SKM-1 (cell line): Measurements from ENCODE around the gene COL2A1.

Experiments
- DNase-seq: peaks from one replicate; lab custom pipeline; 2025; ENCODE audit not compliant: unreplicated experiment; lab: John Stamatoyannopoulos, UW

Gene COL2A1

GRCh38 chr12:48031135-48031960 lies 27.1 kb upstream of the COL2A1 start:
- no peak for DNase-seq

- DNase-seq, result no peak
These were observed 25.9 kb upstream of the COL2A1 start for GRCh38 chr12:48030173-48030650.

GRCh38 chr12:48029491-48030172 lies 25.4 kb upstream of the COL2A1 start:
- peak; percentile 32 for DNase-seq

DNA sequence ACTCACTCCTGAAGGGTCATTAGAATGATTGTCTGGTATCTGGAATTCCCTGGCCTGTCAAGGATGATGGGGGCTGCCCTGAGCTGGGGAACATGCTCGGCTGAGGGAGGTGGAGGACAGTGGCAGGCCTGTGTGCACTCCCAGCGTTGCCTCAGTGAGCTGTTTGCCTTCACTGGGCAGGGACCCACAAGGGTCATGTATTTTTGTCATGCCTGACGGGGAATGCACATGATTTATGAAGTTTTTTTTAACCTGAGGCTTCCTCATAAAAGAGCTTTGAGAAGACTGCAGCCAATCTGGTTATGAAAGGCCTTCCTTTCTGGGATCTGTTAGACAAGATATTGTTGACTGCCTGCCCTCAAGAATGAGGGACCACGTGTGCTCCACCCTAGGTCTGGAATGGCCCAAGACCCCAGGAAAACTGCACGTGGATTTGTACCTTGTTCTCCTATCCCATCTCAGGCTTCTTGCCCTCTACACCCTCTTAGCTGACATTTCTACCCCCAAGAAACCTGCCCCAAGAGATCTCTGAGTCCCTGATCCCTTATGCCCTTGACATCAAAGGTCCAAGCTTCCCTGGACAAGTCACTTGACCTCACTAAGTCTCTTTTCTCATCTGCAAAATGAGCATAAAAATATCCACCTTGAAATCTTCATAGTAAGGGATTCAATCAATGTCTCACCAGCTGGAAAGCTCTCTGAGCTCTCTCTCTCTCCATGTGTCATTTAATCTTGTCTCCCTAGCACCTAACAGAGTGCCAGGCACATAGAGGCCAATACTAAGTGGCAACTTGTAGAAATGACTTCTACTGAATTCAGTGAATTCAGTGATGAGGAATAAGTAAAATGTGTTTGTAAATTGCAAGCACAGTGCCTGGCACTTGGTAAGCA lies 24.5 kb upstream of the COL2A1 start:
- DNase-seq, result no peak

DNA sequence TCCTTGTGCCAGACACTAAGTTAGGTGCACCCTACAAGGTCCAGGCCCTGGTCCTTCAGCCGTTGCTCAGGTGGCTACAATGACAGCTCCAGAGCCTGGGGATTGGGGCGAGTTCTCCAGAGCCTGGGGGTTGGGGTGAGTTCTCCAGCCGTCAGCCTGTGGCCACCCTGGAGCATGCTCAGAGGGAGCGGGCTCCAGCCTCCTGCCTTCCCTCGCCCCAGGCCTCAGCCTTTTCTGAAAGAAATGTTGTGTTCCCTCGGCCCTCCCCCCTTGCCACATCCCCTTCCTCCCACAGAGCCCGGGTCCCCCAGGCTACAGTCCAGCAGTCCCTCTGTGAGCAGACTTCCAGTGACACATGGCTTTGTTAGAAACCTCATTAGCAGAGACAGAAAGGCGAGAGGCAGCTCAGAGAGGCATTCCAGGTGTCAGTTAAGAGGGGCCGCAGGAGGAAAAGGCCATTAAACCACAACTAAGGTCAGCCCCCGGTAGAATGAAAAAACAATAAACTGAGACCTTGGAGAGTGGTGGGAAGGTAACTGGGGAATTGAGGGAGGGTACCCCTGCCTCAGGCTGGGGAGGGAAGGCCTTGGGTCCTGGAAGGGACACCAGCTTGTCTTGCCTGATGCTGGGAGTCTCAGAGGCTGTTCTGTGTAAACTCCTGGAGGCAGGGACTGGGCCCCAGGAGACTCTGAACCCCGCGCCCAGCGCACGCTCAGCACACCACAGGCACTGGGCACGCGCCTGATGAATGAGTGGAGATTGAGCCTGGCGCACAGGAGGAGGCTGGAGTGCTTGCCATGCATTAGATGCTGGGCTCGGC lies 23.1 kb upstream of the COL2A1 start:
- no peak for DNase-seq

DNA sequence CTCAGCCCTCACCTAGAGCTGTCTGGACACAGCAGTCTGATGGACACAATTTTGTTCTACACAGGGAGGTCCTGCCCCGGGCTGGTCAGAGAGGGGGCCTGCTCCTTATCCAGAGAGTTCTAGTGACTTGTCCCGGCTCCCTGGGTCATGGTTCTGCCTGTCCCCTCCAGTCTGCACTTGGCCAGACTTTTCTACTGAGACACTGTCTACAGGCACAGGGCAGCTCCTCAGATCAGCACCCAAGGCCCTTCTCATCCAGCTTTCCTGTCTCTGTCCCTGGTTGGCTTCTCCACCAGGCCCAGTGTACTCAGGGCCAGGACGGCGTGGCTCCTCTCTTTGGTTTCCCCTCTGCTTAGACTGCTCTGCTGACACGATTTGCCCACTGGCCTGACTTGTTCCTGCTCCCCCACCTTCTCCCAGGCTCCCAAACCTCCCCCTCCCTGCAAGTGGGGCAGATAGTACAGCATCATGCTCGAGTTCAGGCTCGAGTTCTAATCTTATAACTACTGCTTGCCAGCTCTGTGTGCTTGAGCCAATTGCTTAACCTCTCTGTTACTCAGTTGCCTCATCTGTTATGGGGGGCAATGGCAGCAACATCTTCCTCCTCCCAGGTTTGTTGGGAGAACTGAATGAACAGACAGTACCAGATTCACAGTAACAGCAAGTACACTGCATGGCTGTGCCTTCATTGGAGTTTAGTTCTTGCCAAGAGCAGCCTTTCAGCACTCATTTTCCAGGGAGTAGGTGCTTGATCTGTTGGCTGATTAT lies 22.0 kb upstream of the COL2A1 start:
- no peak for DNase-seq

GRCh38 chr12:48025281-48025680 lies 21.0 kb upstream of the COL2A1 start:
- no peak for DNase-seq

DNA sequence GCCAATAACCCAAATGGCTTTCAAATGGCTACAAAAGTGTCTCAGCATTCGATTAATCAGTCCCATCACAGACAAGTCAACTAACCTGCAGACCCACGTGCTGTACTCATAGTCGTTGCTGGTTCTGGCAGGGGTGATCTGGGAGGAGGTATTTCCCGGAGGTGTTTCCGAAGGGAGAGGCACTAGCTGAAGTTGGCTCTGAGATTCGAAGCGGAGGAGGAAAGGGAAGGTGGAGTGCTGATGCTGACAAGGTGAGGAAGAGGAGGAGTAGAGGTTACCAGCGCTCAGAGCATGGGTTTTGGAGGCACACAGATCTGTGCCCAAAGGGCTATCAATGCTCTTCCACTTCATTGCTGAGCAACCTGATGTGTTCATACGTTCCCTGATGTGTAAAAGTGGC lies 20.5 kb upstream of the COL2A1 start:
- no peak for DNase-seq

DNA sequence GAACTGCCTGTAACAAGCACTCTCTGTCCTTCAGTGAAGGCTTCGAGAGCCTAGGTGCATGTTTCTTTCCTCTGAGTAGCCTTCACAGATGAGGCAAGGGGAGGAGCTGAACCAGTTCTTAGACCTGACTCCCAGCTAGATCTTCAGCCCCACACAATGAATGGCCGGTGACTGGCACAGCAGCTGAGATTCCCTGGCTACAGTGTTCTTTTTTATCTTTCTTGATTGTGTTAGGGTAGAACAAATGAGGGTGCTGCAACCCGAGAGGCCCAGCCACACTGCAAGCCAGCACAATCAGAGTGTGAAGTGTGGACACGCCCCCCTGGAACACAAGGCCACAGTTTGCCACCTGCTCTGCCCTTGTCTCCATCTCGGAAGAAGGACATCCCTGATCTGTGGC lies 19.1 kb upstream of the COL2A1 start:
- no peak for DNase-seq

DNA sequence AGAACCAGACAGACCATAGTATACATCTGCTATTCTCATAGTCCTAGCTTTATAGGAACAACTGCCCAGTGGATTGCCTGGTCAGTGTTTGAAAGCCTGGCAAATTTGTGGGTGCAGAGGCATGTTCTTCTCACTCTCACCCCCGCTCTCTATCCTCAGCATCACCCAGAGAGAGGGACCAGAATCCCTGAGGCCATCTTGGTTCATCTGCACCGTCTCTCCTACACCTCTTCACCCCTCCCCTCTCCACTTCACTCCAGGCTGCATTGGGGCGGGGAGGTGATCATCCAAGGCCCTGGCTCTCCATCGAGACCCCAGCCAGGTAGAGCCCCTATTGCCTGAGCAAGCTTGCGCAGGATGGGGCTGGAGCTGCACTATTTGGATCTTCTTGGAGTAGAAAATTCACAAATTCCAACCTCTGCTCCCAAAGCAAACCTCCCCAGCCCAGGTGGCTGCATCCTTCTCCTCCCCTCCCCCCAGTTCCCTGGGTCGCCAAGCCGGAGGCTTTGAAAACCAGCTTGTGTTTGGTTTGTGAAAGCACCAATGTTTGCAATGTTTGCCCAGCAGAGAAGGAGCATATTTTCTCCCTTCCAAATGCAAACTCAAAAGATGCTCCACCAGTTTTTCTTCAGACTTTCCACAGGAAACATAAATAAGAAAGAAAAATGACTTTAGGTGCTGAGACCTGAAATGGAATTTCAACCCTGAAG lies 18.6 kb upstream of the COL2A1 start:
- no peak for DNase-seq

- no peak for DNase-seq
These were observed 17.9 kb upstream of the COL2A1 start for GRCh38 chr12:48022180-48022521.

- no peak for DNase-seq
These were observed 17.4 kb upstream of the COL2A1 start for GRCh38 chr12:48021485-48022179.

- DNase-seq, result no peak
These were observed 15.5 kb upstream of the COL2A1 start for GRCh38 chr12:48019639-48020265.

DNA sequence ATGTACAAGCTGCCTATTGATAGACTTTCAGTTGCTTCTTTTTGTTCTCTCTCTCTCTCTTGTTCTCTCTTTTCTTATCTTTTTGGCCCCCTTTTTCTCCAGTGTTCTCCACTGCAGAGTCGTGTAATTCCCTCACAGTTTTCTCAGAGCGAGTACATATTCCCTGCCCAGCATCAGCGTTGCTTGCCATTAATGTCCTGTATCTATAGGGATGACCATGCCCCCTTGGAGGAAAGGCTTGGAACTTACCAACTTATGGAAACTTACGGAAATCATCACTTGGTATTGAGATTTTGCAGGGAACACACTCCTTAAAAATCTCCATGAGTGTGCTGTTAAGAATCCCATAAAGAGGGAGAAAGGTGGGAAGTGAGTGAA lies 14.3 kb upstream of the COL2A1 start:
- no peak for DNase-seq

DNA sequence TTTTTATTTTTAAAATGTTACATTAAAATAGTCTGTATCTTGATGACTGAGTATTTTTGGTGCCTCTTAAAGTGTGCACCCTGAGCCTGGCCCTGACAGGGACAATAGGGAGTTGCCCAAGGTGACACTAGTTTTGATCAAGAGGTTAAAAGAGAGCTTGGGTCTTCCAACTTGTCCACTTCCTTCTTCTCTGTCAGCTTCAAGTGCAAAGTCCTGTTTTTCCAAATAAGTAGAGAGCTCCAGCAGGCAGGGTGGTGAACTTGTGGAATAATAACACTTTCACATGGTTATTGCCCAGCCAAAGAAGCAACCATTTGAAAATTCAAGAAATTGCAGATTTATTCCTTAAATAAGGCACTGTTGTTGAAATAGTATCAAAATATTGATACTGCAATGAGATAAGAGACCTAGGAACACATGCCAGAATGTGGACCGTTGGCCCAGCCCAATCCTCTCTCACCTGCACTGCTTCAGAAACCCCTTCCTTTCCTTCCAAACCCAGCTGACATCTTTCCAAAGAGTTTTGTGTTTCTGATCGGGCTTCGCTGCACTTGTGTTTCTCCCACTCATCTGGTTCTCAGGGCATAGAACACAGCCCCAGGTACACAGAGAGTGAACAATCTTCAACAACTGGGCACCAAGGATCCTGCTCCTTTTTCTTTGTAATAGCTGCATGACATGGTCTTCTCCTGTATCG lies 13.8 kb upstream of the COL2A1 start:
- no peak for DNase-seq

DNA sequence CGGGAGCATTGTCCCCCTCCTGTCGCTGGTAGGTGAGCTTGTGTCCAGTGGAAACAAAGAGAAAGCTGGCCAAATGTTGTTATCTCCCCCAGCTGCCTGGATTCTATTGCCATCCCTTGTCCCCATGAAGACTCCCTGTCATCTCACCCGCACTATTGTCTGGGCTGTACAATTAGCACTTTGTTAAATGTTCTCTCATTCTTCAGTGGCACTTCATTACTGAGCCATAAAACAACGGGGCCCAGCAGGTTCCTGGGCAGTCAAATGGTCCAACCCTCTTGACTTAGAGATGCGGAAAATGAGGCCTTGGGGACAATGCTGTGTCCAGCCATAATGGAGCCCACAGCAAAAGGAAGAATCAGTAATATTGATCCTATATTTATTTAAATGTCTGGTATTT lies 13.2 kb upstream of the COL2A1 start:
- DNase-seq, result no peak

DNA sequence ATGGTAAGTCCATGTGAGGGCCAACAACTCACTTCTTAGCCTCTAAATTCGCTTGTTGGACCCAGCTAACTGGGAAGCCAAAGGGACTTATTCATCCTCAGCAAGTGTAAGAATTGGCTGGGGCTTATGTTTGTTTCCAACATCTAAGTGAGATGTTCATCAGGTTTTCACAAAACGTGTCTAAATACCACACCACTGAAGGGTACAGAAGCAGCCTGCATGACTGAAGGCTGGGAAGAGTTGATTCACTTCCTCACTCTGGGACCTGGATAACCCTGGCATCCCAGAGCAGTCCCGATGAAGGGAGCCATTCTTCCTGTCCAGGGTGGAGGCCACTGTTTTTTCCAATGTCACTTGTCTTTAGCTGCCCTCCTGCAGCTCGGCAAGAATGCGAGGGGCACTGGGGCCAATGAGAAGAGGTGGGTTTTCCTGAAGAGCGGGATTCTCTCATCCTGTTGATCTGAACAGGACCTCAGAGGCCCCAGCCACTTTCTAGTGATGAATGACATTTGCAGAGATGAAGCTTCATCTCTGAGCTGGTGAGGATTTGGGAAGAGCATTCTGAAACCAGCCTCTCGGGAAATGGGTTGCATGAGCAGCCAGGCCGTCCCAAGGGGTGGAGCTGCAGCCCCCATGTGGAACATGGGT lies 12.2 kb upstream of the COL2A1 start:
- no peak for DNase-seq
